SU-DHL-6 (cell line): ENCODE results near the gene IDI2.

ENCODE experiments used
- EZH2phosphoT487 ChIP-seq: fragments of 200-600 bp; sonication (generic), shearing (Covaris generic); conservative IDR thresholded peaks from 2 replicates; pipeline ENCODE4 v1.6.1; 2018; ENCODE audit warnings: mild to moderate bottlenecking, antibody characterized with exemption, low read length, moderate library complexity, mixed read lengths
- TF ChIP-seq, protein P1 (sequence below): fragments of 200-600 bp; sonication (generic); IDR thresholded peaks from one replicate; pipeline ENCODE4 v1.5.1; 2017; ENCODE audit warnings: antibody characterized with exemption, mild to moderate bottlenecking, low read length, moderate library complexity; ENCODE audit not compliant: insufficient read depth, poor library complexity, severe bottlenecking

DNA sequence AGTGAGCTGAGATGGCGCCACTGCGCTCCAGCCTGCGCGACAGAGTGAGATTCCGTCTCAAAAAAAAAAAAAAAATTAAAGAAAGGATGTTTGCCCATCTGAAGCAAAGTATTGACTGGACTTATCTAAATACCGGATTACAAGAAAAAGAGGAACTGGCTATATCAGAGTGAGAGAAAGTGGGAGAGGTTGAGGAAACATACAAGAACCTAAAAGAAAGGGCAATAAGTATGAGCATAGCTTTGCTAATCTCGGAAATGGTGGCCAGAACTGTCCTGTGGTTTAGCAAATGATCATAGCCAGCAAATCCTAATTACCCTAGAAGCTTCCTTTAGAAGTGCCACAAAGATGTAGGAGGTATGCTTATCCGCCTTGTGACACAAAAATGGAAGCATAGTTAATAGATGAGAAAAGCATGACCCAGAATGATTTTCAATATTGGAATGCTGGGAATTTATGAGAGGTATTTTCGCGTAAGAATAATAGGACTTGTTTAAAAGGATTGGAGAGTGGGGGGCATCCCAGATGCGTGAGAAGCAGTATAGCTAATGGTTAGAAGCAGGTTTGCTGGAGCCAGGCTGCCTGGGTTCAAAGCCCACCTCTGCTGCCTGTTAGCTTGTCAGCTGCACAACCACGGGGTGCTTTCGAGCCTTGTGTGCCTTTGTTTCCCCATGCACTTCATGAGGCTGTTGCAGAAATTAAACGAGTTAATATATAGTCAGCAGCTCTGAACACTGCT lies 38.6 kb downstream of the IDI2 start:
- TF ChIP-seq, protein P1, sequence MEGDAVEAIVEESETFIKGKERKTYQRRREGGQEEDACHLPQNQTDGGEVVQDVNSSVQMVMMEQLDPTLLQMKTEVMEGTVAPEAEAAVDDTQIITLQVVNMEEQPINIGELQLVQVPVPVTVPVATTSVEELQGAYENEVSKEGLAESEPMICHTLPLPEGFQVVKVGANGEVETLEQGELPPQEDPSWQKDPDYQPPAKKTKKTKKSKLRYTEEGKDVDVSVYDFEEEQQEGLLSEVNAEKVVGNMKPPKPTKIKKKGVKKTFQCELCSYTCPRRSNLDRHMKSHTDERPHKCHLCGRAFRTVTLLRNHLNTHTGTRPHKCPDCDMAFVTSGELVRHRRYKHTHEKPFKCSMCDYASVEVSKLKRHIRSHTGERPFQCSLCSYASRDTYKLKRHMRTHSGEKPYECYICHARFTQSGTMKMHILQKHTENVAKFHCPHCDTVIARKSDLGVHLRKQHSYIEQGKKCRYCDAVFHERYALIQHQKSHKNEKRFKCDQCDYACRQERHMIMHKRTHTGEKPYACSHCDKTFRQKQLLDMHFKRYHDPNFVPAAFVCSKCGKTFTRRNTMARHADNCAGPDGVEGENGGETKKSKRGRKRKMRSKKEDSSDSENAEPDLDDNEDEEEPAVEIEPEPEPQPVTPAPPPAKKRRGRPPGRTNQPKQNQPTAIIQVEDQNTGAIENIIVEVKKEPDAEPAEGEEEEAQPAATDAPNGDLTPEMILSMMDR: no peak
- no peak for TF ChIP-seq EZH2phosphoT487
